ENCODE measurements around the gene LYPD1. TPM values are rescaled to one million over a fixed set of nuclear protein-coding genes. Genes with fewer than 3 reads are reported as not detected.

The LYPD1 gene
- total RNA-seq, 1 experiment from 2014 or later: 0.21 TPM

- BruUV-seq (replicated peaks): no TSS peak
These were observed 1.7 kb downstream of the LYPD1 start for GRCh38 chr2:132668189-132668823.

DNA sequence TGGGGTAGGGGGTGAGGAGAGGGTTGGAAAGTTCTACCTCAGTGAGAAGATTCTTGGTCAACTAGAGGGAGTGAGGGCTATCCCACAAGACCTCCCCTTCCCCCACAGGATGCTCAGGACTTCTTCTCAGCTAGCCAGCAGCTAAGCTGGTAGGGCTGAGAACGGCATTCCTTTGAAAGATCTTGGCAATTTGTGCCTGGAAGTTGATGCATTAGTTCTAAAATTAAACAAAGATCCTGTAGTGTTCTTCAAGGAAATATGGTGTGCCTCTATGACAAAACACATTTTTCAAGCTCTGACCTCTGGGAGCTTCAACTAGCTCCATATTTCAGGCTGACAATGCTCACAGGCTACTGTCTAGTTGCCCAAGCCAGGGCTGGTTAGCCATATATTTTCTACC, 2.3 kb downstream of the LYPD1 start:
- Histone ChIP-seq H3K9me3 (ENCODE audit: control insufficient read depth, insufficient read depth, low read depth, low read length) (no peaks in the 10 kb centered on the region), H3K4me1 (ENCODE audit: control insufficient read depth, insufficient read depth, low read length) (peaks cover 6% of the 10 kb centered on the region), H3K4me3 (ENCODE audit: low read depth in 2 of 2, low read length in 2 of 2) (no peak overlapping the region), H3K27me3 (ENCODE audit: control insufficient read depth, insufficient read depth, low read length) (peaks cover 38% of the 10 kb centered on the region), H3K36me3 (ENCODE audit: control insufficient read depth, insufficient read depth, low read length) (no peaks in the 10 kb centered on the region), H3K27ac (ENCODE audit: low read length) (no peak overlapping the region)
- no peak for DNase-seq (ENCODE audit: low read depth, low spot score)
- in situ Hi-C loops (cut with HindIII; ENCODE audit: low pct_unique_long_range_greater_than_20kb, low sequenced_read_pairs) (no loop called here), intact Hi-C loops (cut with micrococcal nuclease; ENCODE audit: unreplicated experiment) (loop anchor here (5.0 to 10.0 kb wide), 2 partner anchors 120 to 1177 kb away; no protein-coding TSS in a partner anchor)
- TF ChIP-seq SIN3A (IDR thresholded peaks at IDR 0.05; ENCODE audit: borderline replicate concordance, insufficient read depth, low read depth, low read length) (no peak), TCF7L2 (IDR thresholded peaks at IDR 0.05; ENCODE audit: low read depth, low read length) (no peak), POLR2AphosphoS5 (IDR thresholded peaks at IDR 0.05; ENCODE audit: low read depth, low read length) (no peak)
- TF ChIP-seq, protein P1, sequence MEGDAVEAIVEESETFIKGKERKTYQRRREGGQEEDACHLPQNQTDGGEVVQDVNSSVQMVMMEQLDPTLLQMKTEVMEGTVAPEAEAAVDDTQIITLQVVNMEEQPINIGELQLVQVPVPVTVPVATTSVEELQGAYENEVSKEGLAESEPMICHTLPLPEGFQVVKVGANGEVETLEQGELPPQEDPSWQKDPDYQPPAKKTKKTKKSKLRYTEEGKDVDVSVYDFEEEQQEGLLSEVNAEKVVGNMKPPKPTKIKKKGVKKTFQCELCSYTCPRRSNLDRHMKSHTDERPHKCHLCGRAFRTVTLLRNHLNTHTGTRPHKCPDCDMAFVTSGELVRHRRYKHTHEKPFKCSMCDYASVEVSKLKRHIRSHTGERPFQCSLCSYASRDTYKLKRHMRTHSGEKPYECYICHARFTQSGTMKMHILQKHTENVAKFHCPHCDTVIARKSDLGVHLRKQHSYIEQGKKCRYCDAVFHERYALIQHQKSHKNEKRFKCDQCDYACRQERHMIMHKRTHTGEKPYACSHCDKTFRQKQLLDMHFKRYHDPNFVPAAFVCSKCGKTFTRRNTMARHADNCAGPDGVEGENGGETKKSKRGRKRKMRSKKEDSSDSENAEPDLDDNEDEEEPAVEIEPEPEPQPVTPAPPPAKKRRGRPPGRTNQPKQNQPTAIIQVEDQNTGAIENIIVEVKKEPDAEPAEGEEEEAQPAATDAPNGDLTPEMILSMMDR (IDR thresholded peaks at IDR 0.05): no peak
- TF ChIP-seq, protein P2, sequence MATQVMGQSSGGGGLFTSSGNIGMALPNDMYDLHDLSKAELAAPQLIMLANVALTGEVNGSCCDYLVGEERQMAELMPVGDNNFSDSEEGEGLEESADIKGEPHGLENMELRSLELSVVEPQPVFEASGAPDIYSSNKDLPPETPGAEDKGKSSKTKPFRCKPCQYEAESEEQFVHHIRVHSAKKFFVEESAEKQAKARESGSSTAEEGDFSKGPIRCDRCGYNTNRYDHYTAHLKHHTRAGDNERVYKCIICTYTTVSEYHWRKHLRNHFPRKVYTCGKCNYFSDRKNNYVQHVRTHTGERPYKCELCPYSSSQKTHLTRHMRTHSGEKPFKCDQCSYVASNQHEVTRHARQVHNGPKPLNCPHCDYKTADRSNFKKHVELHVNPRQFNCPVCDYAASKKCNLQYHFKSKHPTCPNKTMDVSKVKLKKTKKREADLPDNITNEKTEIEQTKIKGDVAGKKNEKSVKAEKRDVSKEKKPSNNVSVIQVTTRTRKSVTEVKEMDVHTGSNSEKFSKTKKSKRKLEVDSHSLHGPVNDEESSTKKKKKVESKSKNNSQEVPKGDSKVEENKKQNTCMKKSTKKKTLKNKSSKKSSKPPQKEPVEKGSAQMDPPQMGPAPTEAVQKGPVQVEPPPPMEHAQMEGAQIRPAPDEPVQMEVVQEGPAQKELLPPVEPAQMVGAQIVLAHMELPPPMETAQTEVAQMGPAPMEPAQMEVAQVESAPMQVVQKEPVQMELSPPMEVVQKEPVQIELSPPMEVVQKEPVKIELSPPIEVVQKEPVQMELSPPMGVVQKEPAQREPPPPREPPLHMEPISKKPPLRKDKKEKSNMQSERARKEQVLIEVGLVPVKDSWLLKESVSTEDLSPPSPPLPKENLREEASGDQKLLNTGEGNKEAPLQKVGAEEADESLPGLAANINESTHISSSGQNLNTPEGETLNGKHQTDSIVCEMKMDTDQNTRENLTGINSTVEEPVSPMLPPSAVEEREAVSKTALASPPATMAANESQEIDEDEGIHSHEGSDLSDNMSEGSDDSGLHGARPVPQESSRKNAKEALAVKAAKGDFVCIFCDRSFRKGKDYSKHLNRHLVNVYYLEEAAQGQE (IDR thresholded peaks at IDR 0.05; ENCODE audit: insufficient read depth in 1 of 2, low read depth in 2 of 2, low read length in 1 of 2): no peak
- ATAC-seq: no peak
- BruUV-seq (replicated peaks): no TSS peak
- ChIA-PET POLR2A (no interaction called here), CTCF (no interaction called here)

More at GRCh38 chr2:132668189-132668823, 1.7 kb downstream of the LYPD1 start:
- Histone ChIP-seq H3K4me3 (ENCODE audit: low read depth in 2 of 2, low read length in 2 of 2) (no peak overlapping the region), H3K27me3 (ENCODE audit: control insufficient read depth, insufficient read depth, low read length) (peaks cover 44% of the 10 kb centered on the region), H3K9me3 (ENCODE audit: control insufficient read depth, insufficient read depth, low read depth, low read length) (no peaks in the 10 kb centered on the region), H3K27ac (ENCODE audit: low read length) (no peak overlapping the region), H3K4me1 (ENCODE audit: control insufficient read depth, insufficient read depth, low read length) (peaks cover 6% of the 10 kb centered on the region), H3K36me3 (ENCODE audit: control insufficient read depth, insufficient read depth, low read length) (no peaks in the 10 kb centered on the region)
- ATAC-seq (0 out of 2 replicates have a peak, but pooled peaks have one; percentile 41), DNase-seq (ENCODE audit: low read depth, low spot score) (no peak)
- in situ Hi-C loops (cut with HindIII; ENCODE audit: low pct_unique_long_range_greater_than_20kb, low sequenced_read_pairs) (no loop called here), intact Hi-C loops (cut with micrococcal nuclease; ENCODE audit: unreplicated experiment) (loop anchor here (5.0 to 10.0 kb wide), 2 partner anchors 121 to 1176 kb away; no protein-coding TSS in a partner anchor)
- POLR2A ChIA-PET: no interaction called here
- TF ChIP-seq, protein P1 (IDR thresholded peaks at IDR 0.05): peak; percentile 63
- TF ChIP-seq TCF7L2 (IDR thresholded peaks at IDR 0.05; ENCODE audit: low read depth, low read length): no peak
- CTCF ChIA-PET: no interaction called here

Measured in Panc1 (cell line).